ENCODE data around the gene SYF2.

GRCh38 chr1:25222606-25223005, 9.7 kb downstream of the SYF2 start:
- TF ChIP-seq ZNF610 (tag by site-specific recombination; IDR thresholded peaks at IDR 0.05; ENCODE audit: borderline replicate concordance): no peak
- no peak for TF ChIP-seq ZBTB11 (tag by site-specific recombination; conservative IDR thresholded peaks at IDR 0.05; ENCODE audit: low read depth)
- no peak for TF ChIP-seq ZBTB26 (tag by site-specific recombination; optimal IDR thresholded peaks at IDR 0.05)
- TF ChIP-seq ZNF18 (tag by site-specific recombination; IDR thresholded peaks at IDR 0.05): no peak
- TF ChIP-seq RBAK (tag by site-specific recombination; IDR thresholded peaks at IDR 0.05): no peak
- TF ChIP-seq KLF10 (tag by site-specific recombination; IDR thresholded peaks at IDR 0.05): no peak
- no peak for TF ChIP-seq CTCF (tag by site-specific recombination; IDR thresholded peaks at IDR 0.05)
- no peak for TF ChIP-seq ATF2 (tag by site-specific recombination; IDR thresholded peaks at IDR 0.05; ENCODE audit: low read depth)
- TF ChIP-seq REST (tag by site-specific recombination; IDR thresholded peaks at IDR 0.05): no peak
- TF ChIP-seq ZNF626 (tag by site-specific recombination; IDR thresholded peaks at IDR 0.05): no peak
- TF ChIP-seq ZNF292 (tag by site-specific recombination; IDR thresholded peaks at IDR 0.05; ENCODE audit: borderline replicate concordance, low read depth): no peak
- TF ChIP-seq ZNF473 (tag by site-specific recombination; IDR thresholded peaks at IDR 0.05): no peak

Measured in HEK293 (cell line).